ENCODE results near the gene TMTC2.

TMTC2 gene

DNA sequence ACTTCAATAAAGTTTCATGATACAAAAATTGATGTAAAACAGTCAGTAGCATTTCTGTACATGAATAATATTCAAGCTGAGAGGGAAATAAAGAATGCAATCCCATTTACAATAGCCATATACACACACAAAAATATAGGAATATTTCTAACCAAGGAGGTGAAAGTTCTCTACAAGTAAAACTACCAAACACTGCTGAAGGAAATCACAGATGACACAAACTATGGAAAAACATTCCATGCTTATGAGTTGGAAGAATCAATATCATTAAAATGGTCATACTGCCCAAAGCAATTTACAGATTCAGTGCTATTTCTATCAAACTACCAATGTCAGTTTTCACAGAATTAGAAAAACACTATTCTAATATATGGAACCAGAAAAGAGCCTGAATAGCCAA is 272.3 kb downstream of the TMTC2 start:
- H3K4me3 ChIP-seq (replicated peaks; ENCODE audit: low read depth, low read length): no peak overlapping the region
- H3K36me3 ChIP-seq (ENCODE audit: control insufficient read depth, insufficient read depth, low read length): no peaks in the 10 kb centered on the region
- no peak for DNase-seq (ENCODE audit: extremely low read depth, insufficient read length)
- no peaks in the 10 kb centered on the region for H3K27me3 ChIP-seq (replicated peaks; ENCODE audit: control insufficient read depth, insufficient read depth, low read length)
- no peak for TF ChIP-seq CTCF (IDR thresholded peaks at IDR 0.05; ENCODE audit: insufficient read depth, low read length, poor library complexity, severe bottlenecking)

- H3K4me3 ChIP-seq (replicated peaks; ENCODE audit: low read depth, low read length): no peak overlapping the region
- H3K27me3 ChIP-seq (replicated peaks; ENCODE audit: control insufficient read depth, insufficient read depth, low read length): no peaks in the 10 kb centered on the region
- TF ChIP-seq CTCF (IDR thresholded peaks at IDR 0.05; ENCODE audit: insufficient read depth, low read length, poor library complexity, severe bottlenecking): no peak
- H3K36me3 ChIP-seq (ENCODE audit: control insufficient read depth, insufficient read depth, low read length): no peaks in the 10 kb centered on the region
- no peak for DNase-seq (ENCODE audit: extremely low read depth, insufficient read length)
Measured at GRCh38 chr12:82959821-82960220, 273.1 kb downstream of the TMTC2 start.

DNA sequence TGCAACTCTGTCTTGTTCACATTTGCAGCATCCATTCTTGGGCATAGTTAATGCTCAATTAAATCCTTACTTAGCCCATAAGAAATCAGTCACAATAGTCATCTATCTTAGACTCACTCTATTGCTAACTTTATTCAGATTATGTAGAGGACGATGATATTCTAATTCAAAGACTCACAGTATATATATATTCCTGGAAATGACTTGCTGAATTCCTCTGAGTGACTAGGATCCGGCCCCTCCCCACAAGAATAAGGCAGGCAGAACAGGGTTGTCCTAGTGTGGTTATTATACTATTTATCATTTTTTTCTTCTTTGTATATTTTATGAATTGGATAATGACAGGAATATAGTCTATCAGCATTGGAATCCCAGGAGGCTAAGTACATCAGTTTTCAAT is 275.1 kb downstream of the TMTC2 start:
- Histone ChIP-seq H3K36me3 (ENCODE audit: control insufficient read depth, insufficient read depth, low read length) (no peaks in the 10 kb centered on the region), H3K4me3 (replicated peaks; ENCODE audit: low read depth, low read length) (no peak overlapping the region), H3K27me3 (replicated peaks; ENCODE audit: control insufficient read depth, insufficient read depth, low read length) (no peaks in the 10 kb centered on the region)
- no peak for DNase-seq (ENCODE audit: extremely low read depth, insufficient read length)
- TF ChIP-seq CTCF (IDR thresholded peaks at IDR 0.05; ENCODE audit: insufficient read depth, low read length, poor library complexity, severe bottlenecking): no peak

DNA sequence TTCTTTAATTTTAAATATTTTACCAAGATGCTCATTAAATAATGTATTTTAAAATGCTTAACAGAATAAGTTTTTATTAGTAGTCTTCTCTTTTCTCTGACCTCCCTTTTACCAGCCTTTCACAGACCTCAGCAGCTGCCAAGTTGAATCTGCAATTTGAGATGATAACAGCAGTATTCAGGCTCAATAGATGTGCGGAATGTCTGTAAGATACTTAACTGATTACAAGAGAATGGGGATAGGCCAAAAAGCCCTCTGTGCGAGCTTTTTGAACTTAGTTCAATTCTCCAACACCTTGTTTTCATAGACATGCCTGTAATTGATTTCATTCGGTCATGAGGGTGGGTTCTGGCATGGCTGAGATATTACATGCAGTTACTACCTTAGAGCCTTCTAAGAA is 277.2 kb downstream of the TMTC2 start:
- no peak for DNase-seq (ENCODE audit: extremely low read depth, insufficient read length)
- no peak for TF ChIP-seq CTCF (IDR thresholded peaks at IDR 0.05; ENCODE audit: insufficient read depth, low read length, poor library complexity, severe bottlenecking)
- Histone ChIP-seq H3K27me3 (replicated peaks; ENCODE audit: control insufficient read depth, insufficient read depth, low read length) (no peaks in the 10 kb centered on the region), H3K36me3 (ENCODE audit: control insufficient read depth, insufficient read depth, low read length) (no peaks in the 10 kb centered on the region), H3K4me3 (replicated peaks; ENCODE audit: low read depth, low read length) (no peak overlapping the region)

DNA sequence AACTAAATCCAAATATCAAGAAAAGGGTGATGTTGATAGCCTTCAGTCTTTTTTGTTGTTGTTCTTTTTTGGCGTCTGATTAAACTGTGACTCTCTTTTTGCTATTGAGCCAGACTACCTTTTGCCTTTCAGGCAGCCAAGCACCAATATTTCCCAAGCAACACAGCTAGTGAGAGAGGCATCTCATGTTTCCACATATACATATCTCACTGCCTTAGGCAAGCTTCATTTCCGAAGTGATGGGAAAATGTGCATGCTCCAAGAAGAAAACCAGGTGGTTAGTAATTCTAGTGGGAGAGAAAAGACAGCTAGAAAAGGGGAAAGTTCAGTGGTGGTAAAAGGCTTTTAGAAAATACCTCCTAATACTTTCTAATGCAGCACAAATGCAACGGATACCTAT is 277.7 kb downstream of the TMTC2 start:
- Histone ChIP-seq H3K36me3 (ENCODE audit: control insufficient read depth, insufficient read depth, low read length) (no peaks in the 10 kb centered on the region), H3K4me3 (replicated peaks; ENCODE audit: low read depth, low read length) (no peak overlapping the region), H3K27me3 (replicated peaks; ENCODE audit: control insufficient read depth, insufficient read depth, low read length) (no peaks in the 10 kb centered on the region)
- no peak for DNase-seq (ENCODE audit: extremely low read depth, insufficient read length)
- no peak for TF ChIP-seq CTCF (IDR thresholded peaks at IDR 0.05; ENCODE audit: insufficient read depth, low read length, poor library complexity, severe bottlenecking)

GRCh38 chr12:82966001-82966559 is 279.4 kb downstream of the TMTC2 start:
- TF ChIP-seq CTCF (IDR thresholded peaks at IDR 0.05; ENCODE audit: insufficient read depth, low read length, poor library complexity, severe bottlenecking): no peak
- no peak for DNase-seq (ENCODE audit: extremely low read depth, insufficient read length)
- Histone ChIP-seq H3K4me3 (replicated peaks; ENCODE audit: low read depth, low read length) (no peak overlapping the region), H3K36me3 (ENCODE audit: control insufficient read depth, insufficient read depth, low read length) (no peaks in the 10 kb centered on the region), H3K27me3 (replicated peaks; ENCODE audit: control insufficient read depth, insufficient read depth, low read length) (no peaks in the 10 kb centered on the region)

Measured in GM06990 (cell line).